ENCODE data around the gene CEP170B. TPM values are rescaled to one million over a fixed set of nuclear protein-coding genes. Genes with fewer than 3 reads are reported as not detected.

The CEP170B gene
- total and polyA plus RNA-seq, 4 donors: 1.5 to 10.9 (median 6.7) TPM

- no peak for DNase-seq (ENCODE audit: low spot score)
- H3K27me3 ChIP-seq (ENCODE audit: control insufficient read depth in 4 of 4, insufficient read depth in 4 of 4, low read length in 3 of 4): no peaks in the 10 kb centered on the region
- no peak for TF ChIP-seq CTCF (IDR thresholded peaks at IDR 0.05; ENCODE audit: low read depth, low read length, missing input control)
- TF ChIP-seq MAX (IDR thresholded peaks at IDR 0.05): no peak
- TF ChIP-seq EGR1 (IDR thresholded peaks at IDR 0.05; ENCODE audit: low read depth in 2 of 2): no peak
- no peak for TF ChIP-seq NR2F2 (IDR thresholded peaks at IDR 0.05)
- no peak for TF ChIP-seq TAF1 (conservative IDR thresholded peaks at IDR 0.05)
- no peak for TF ChIP-seq ATF3 (IDR thresholded peaks at IDR 0.05)
- no peak for TF ChIP-seq JUND (IDR thresholded peaks at IDR 0.05)
- TF ChIP-seq FOXA1 (IDR thresholded peaks at IDR 0.05): no peak
- TF ChIP-seq RXRA (IDR thresholded peaks at IDR 0.05): no peak
- TF ChIP-seq REST (IDR thresholded peaks at IDR 0.05): no peak
- TF ChIP-seq ZBTB33 (IDR thresholded peaks at IDR 0.05): no peak
- no peak for TF ChIP-seq HNF4A (conservative IDR thresholded peaks at IDR 0.05)
- no peak for TF ChIP-seq YY1 (IDR thresholded peaks at IDR 0.05)
- no peak for TF ChIP-seq RAD21 (IDR thresholded peaks at IDR 0.05)
- no peak for TF ChIP-seq FOXA2 (IDR thresholded peaks at IDR 0.05)
- TF ChIP-seq SP1 (IDR thresholded peaks at IDR 0.05): no peak
- H3K27ac ChIP-seq (ENCODE audit: low read depth in 1 of 2, low read length in 2 of 2): no peak overlapping the region
- peaks cover 5 to 16% (median 6%) of the 10 kb centered on the region in 4 donors for H3K4me1 ChIP-seq (ENCODE audit: control insufficient read depth in 4 of 4, insufficient read depth in 4 of 4, low read length in 3 of 4)
- no peak overlapping the region for H3K4me3 ChIP-seq (ENCODE audit: low read depth in 1 of 3, low read length in 3 of 3)
- H3K9ac ChIP-seq (ENCODE audit: low read depth in 1 of 2, low read length in 2 of 2): no peak overlapping the region
- 85% methylated on average over 31 of the region's 31 CpGs for WGBS
- H3K9me3 ChIP-seq (ENCODE audit: control insufficient read depth in 4 of 4, low read length in 3 of 4): no peaks in the 10 kb centered on the region
- peaks cover 0 to 11% (median 2%) of the 10 kb centered on the region in 4 donors for H3K36me3 ChIP-seq (ENCODE audit: control insufficient read depth in 4 of 4, insufficient read depth in 3 of 4, low read depth in 1 of 4, low read length in 3 of 4)
Measured at GRCh38 chr14:104892531-104893434, 27.7 kb downstream of the CEP170B start.
